ENCODE data around the gene COMMD7. TPM values are rescaled to one million over a fixed set of nuclear protein-coding genes. Genes with fewer than 3 reads are reported as not detected.

The COMMD7 gene
- total RNA-seq, 4 donors from 2014 or later = 9.8 to 22.5 (median 10.2) TPM

- TF ChIP-seq POLR2A (IDR thresholded peaks at IDR 0.05) = no peak
- TF ChIP-seq CTCF (IDR thresholded peaks at IDR 0.05) = no peak
- Histone ChIP-seq H3K9me3 (no peaks in the 10 kb centered on the region), H3K4me1 (peaks cover 0 to 13% (median 0%) of the 10 kb centered on the region in 3 donors), H3K36me3 (peaks cover 0 to 12% (median 0%) of the 10 kb centered on the region in 3 donors), H3K27me3 (no peaks in the 10 kb centered on the region), H3K27ac (no peak overlapping the region), H3K4me3 (no peak overlapping the region)
- no peak for DNase-seq
- intact Hi-C loops (cut with DNase I) = no loop called here
- 88 to 96% methylated on average over 9 to 10 of the region's 18 CpGs for WGBS, 2 donors
Measured at GRCh38 chr20:32780749-32781655, 37.7 kb upstream of the COMMD7 start.

- 88 to 94% methylated on average over 5 to 9 of the region's 16 CpGs for WGBS, 2 donors
- TF ChIP-seq CTCF (IDR thresholded peaks at IDR 0.05) (no peak), POLR2A (IDR thresholded peaks at IDR 0.05) (no peak)
- Histone ChIP-seq H3K36me3 (peaks cover 0 to 8% (median 0%) of the 10 kb centered on the region in 3 donors), H3K9me3 (no peaks in the 10 kb centered on the region), H3K27me3 (no peaks in the 10 kb centered on the region), H3K4me1 (peaks cover 0 to 21% (median 0%) of the 10 kb centered on the region in 3 donors), H3K4me3 (no peak overlapping the region), H3K27ac (no peak overlapping the region)
- no peak for DNase-seq
- intact Hi-C loops (cut with DNase I) = no loop called here
Measured at GRCh38 chr20:32780278-32780677, 37.0 kb upstream of the COMMD7 start.

GRCh38 chr20:32779500-32780211 lies 36.4 kb upstream of the COMMD7 start:
- no peak for DNase-seq
- H3K36me3 ChIP-seq = peaks cover 0 to 2% (median 0%) of the 10 kb centered on the region in 3 donors
- no peak for TF ChIP-seq POLR2A (IDR thresholded peaks at IDR 0.05)
- TF ChIP-seq CTCF (IDR thresholded peaks at IDR 0.05) = no peak
- no peak overlapping the region for H3K4me3 ChIP-seq
- H3K27me3 ChIP-seq = no peaks in the 10 kb centered on the region
- intact Hi-C loops (cut with DNase I) = no loop called here
- no peak overlapping the region for H3K27ac ChIP-seq
- peaks cover 0 to 22% (median 0%) of the 10 kb centered on the region in 3 donors for H3K4me1 ChIP-seq
- WGBS, 2 donors = 91 to 93% methylated on average over 7 of the region's 10 CpGs
- H3K9me3 ChIP-seq = no peaks in the 10 kb centered on the region

GRCh38 chr20:32777177-32777956 lies 34.1 kb upstream of the COMMD7 start:
- no peak overlapping the region for H3K4me3 ChIP-seq
- TF ChIP-seq POLR2A (IDR thresholded peaks at IDR 0.05) (no peak), CTCF (IDR thresholded peaks at IDR 0.05) (no peak)
- intact Hi-C loops (cut with DNase I) = loop anchor here (2.0 kb wide), 1 partner anchor 103 kb away; no protein-coding TSS in a partner anchor
- H3K27me3 ChIP-seq = no peaks in the 10 kb centered on the region
- no peaks in the 10 kb centered on the region for H3K9me3 ChIP-seq
- WGBS, 2 donors = 74 to 88% methylated on average over 5 to 8 of the region's 8 CpGs
- no peak overlapping the region for H3K27ac ChIP-seq
- H3K4me1 ChIP-seq = peaks cover 0 to 22% (median 0%) of the 10 kb centered on the region in 3 donors
- H3K36me3 ChIP-seq = no peaks in the 10 kb centered on the region
- no peak for DNase-seq

Measured in esophagus squamous epithelium (tissue), 5 donors.